Measurements from ENCODE around the gene MGAT4B.
"Not testable (repeated sequence)": the region's sequence is repeated elsewhere in the genome, so short reads cannot be mapped to it uniquely, and the experiment has no call there.

The MGAT4B gene

DNA sequence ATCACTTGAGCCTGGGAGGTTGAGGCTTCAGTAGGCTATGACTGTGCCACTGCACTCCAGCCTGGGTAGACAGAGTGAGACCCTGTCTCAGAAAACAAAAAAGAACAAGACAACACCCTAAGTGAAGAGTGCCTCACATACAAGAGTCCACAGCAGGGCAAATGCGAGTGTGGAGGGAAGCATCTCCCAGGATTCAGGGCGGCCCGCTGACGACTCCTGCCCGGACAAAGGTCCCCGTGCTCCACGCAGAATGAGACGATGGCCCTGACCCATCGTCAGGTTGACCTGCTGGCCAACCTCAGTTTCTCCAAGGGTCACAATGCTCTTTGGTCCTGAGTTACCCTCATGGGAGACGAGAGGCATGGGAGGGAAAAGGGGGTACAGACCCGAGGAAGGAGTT lies 33.7 kb upstream of the MGAT4B start:
- Histone ChIP-seq H2BK5ac (ENCODE audit: low read length) (no peak overlapping the region), H4K5ac (ENCODE audit: low read length) (no peak overlapping the region), H2AK5ac (ENCODE audit: low read length) (no peak overlapping the region), H2BK15ac (replicated peaks; ENCODE audit: low read depth) (no peak overlapping the region), H4K8ac (ENCODE audit: low read depth, low read length) (no peak overlapping the region), H2BK120ac (ENCODE audit: low read depth, low read length) (no peak overlapping the region), H3K4me2 (ENCODE audit: low read length) (no peak overlapping the region), H3K23ac (ENCODE audit: low read length) (no peak overlapping the region), H3K36me3 (ENCODE audit: control insufficient read depth, insufficient read depth, low read length) (peaks cover 15% of the 10 kb centered on the region), H3K79me2 (ENCODE audit: control insufficient read depth, insufficient read depth, low read length) (no peaks in the 10 kb centered on the region), H3K56ac (ENCODE audit: low read length) (no peak overlapping the region), H3K27me3 (ENCODE audit: insufficient read depth, low read length, poor library complexity) (no peaks in the 10 kb centered on the region), H3K4me3 (ENCODE audit: low read length) (no peak overlapping the region), H3K27ac (ENCODE audit: low read depth, low read length) (no peak overlapping the region), H3K4me1 (ENCODE audit: control insufficient read depth, low read depth, low read length) (no peaks in the 10 kb centered on the region), H3K4ac (ENCODE audit: low read depth, low read length) (no peak overlapping the region), H3K18ac (ENCODE audit: low read length) (no peak overlapping the region), H3K79me1 (ENCODE audit: low read length) (no peaks in the 10 kb centered on the region), H3K9ac (ENCODE audit: low read length) (no peak overlapping the region)
- no peak for DNase-seq
- WGBS (ENCODE audit: extremely low coverage, insufficient coverage, low lambda C conversion rate), result no CpG with 5 or more reads among the region's 11 CpGs

DNA sequence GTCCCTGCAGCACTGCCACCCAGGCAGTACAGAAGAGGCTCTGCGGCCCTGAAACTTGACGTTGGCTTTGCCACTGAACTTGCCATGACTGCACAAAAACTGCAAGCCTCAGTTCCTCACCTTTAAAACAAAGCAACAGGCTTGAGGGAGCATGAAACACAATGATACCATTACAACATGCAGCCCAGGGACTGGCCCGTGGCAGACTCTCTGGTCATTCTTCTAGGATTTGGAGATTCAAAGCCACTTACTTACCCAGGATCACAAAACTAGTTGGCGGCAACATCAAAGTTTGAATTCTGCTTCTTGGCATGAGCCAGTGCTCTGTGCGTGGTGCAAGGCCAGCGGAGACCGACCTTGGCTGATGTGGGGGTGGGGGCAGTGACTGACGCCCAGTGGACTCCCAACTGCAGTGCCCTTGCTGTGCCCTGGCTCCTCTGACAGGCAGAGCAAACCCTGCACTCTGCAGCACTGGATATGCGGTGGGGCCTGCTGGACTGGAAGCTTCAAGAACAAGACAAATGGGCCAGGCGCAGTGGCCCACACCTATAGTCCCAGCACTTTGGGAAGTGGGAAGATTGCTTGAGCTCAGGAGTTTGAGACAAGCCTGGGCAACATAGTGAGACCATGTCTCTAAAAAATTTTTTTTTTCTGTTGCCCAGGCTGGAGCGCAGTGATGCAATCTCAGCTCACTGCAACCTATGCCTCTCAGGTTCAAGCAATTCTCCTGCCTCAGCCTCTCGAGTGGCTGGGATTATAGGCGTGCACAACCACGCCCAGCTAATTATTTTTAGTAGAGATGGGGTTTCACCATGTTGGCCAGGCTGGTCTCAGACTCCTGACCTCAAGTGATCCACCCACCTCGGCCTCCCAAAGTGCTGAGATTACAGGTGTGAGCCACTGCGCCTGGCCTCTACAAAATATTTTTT lies 32.9 kb upstream of the MGAT4B start:
- no peak overlapping the region for H3K23ac ChIP-seq (ENCODE audit: low read length)
- H3K4me1 ChIP-seq (ENCODE audit: control insufficient read depth, low read depth, low read length), result no peaks in the 10 kb centered on the region
- H3K18ac ChIP-seq (ENCODE audit: low read length), result no peak overlapping the region
- no peak for DNase-seq
- no peak overlapping the region for H3K27ac ChIP-seq (ENCODE audit: low read depth, low read length)
- H3K4me3 ChIP-seq (ENCODE audit: low read length), result no peak overlapping the region
- H3K56ac ChIP-seq (ENCODE audit: low read length), result no peak overlapping the region
- H2AK5ac ChIP-seq (ENCODE audit: low read length), result no peak overlapping the region
- no peak overlapping the region for H2BK15ac ChIP-seq (replicated peaks; ENCODE audit: low read depth)
- H3K79me1 ChIP-seq (ENCODE audit: low read length), result no peaks in the 10 kb centered on the region
- H3K9ac ChIP-seq (ENCODE audit: low read length), result no peak overlapping the region
- H4K8ac ChIP-seq (ENCODE audit: low read depth, low read length), result no peak overlapping the region
- no peak overlapping the region for H4K5ac ChIP-seq (ENCODE audit: low read length)
- no peaks in the 10 kb centered on the region for H3K27me3 ChIP-seq (ENCODE audit: insufficient read depth, low read length, poor library complexity)
- H3K36me3 ChIP-seq (ENCODE audit: control insufficient read depth, insufficient read depth, low read length), result peaks cover 15% of the 10 kb centered on the region
- WGBS (ENCODE audit: extremely low coverage, insufficient coverage, low lambda C conversion rate), result no CpG with 5 or more reads among the region's 16 CpGs
- H2BK5ac ChIP-seq (ENCODE audit: low read length), result no peak overlapping the region
- no peak overlapping the region for H2BK120ac ChIP-seq (ENCODE audit: low read depth, low read length)
- H3K4ac ChIP-seq (ENCODE audit: low read depth, low read length), result no peak overlapping the region
- no peak overlapping the region for H3K4me2 ChIP-seq (ENCODE audit: low read length)
- no peaks in the 10 kb centered on the region for H3K79me2 ChIP-seq (ENCODE audit: control insufficient read depth, insufficient read depth, low read length)

DNA sequence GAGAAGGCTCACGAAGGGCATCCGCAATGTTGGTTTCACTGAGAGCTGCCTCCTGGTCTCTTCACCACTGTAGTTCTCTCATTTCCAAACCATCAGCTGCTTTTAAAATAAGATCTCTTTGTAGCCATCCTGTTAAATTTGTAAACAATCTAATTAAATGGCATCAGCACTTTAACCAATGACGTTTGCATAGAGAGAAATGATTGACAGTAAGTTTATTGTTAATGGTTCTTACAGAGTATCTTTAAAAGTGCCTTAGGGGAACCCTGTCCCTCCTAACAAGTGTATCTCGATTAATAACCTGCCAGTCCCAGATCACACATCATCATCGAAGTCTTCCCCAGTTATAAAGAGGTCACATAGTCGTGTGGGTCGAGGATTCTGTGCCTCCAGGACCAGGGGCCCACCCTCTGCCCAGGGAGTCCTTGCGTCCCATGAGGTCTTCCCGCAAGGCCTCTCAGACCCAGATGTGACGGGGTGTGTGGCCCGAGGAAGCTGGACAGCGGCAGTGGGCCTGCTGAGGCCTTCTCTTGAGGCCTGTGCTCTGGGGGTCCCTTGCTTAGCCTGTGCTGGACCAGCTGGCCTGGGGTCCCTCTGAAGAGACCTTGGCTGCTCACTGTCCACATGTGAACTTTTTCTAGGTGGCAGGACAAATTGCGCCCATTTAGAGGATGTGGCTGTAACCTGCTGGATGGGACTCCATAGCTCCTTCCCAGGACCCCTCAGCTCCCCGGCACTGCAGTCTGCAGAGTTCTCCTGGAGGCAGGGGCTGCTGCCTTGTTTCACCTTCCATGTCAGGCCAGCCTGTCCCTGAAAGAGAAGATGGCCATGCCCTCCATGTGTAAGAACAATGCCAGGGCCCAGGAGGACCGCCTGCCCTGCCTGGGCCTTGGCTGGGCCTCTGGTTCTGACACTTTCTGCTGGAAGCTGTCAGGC lies 30.7 kb upstream of the MGAT4B start:
- Histone ChIP-seq H3K9ac (ENCODE audit: low read length) (no peak overlapping the region), H3K18ac (ENCODE audit: low read length) (no peak overlapping the region), H4K8ac (ENCODE audit: low read depth, low read length) (no peak overlapping the region), H3K27me3 (ENCODE audit: insufficient read depth, low read length, poor library complexity) (no peaks in the 10 kb centered on the region), H3K79me1 (ENCODE audit: low read length) (no peaks in the 10 kb centered on the region), H3K27ac (ENCODE audit: low read depth, low read length) (no peak overlapping the region), H2BK5ac (ENCODE audit: low read length) (no peak overlapping the region), H3K56ac (ENCODE audit: low read length) (no peak overlapping the region), H3K79me2 (ENCODE audit: control insufficient read depth, insufficient read depth, low read length) (no peaks in the 10 kb centered on the region), H4K5ac (ENCODE audit: low read length) (no peak overlapping the region), H3K36me3 (ENCODE audit: control insufficient read depth, insufficient read depth, low read length) (peaks cover 22% of the 10 kb centered on the region), H2BK15ac (replicated peaks; ENCODE audit: low read depth) (no peak overlapping the region), H3K4me2 (ENCODE audit: low read length) (no peak overlapping the region), H3K23ac (ENCODE audit: low read length) (no peak overlapping the region), H3K4me1 (ENCODE audit: control insufficient read depth, low read depth, low read length) (no peaks in the 10 kb centered on the region), H2BK120ac (ENCODE audit: low read depth, low read length) (no peak overlapping the region), H3K4me3 (ENCODE audit: low read length) (no peak overlapping the region), H3K4ac (ENCODE audit: low read depth, low read length) (no peak overlapping the region), H2AK5ac (ENCODE audit: low read length) (no peak overlapping the region)
- no CpG with 5 or more reads among the region's 15 CpGs for WGBS (ENCODE audit: extremely low coverage, insufficient coverage, low lambda C conversion rate)
- no peak for DNase-seq

DNA sequence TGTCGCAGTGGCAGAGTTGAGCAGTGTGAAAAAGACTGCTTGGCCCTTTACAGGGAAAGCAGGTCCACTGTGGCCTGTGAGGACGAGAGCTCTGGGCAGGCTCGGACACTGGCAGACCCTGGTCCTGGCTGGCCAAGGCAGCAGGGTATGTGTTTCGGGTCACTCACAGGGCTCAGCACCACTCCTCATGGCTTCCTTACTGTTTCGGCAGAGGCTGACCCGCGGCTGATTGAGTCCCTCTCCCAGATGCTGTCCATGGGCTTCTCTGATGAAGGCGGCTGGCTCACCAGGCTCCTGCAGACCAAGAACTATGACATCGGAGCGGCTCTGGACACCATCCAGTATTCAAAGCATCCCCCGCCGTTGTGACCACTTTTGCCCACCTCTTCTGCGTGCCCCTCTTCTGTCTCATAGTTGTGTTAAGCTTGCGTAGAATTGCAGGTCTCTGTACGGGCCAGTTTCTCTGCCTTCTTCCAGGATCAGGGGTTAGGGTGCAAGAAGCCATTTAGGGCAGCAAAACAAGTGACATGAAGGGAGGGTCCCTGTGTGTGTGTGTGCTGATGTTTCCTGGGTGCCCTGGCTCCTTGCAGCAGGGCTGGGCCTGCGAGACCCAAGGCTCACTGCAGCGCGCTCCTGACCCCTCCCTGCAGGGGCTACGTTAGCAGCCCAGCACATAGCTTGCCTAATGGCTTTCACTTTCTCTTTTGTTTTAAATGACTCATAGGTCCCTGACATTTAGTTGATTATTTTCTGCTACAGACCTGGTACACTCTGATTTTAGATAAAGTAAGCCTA lies 29.8 kb upstream of the MGAT4B start:
- no peak for DNase-seq
- Histone ChIP-seq H3K79me1 (ENCODE audit: low read length) (no peaks in the 10 kb centered on the region), H2BK15ac (replicated peaks; ENCODE audit: low read depth) (no peak overlapping the region), H4K8ac (ENCODE audit: low read depth, low read length) (no peak overlapping the region), H3K27ac (ENCODE audit: low read depth, low read length) (no peak overlapping the region), H3K4me1 (ENCODE audit: control insufficient read depth, low read depth, low read length) (no peaks in the 10 kb centered on the region), H3K4me3 (ENCODE audit: low read length) (no peak overlapping the region), H3K27me3 (ENCODE audit: insufficient read depth, low read length, poor library complexity) (no peaks in the 10 kb centered on the region), H4K5ac (ENCODE audit: low read length) (no peak overlapping the region), H2BK120ac (ENCODE audit: low read depth, low read length) (no peak overlapping the region), H2BK5ac (ENCODE audit: low read length) (no peak overlapping the region), H3K23ac (ENCODE audit: low read length) (no peak overlapping the region), H3K4me2 (ENCODE audit: low read length) (no peak overlapping the region), H3K36me3 (ENCODE audit: control insufficient read depth, insufficient read depth, low read length) (peaks cover 22% of the 10 kb centered on the region), H3K56ac (ENCODE audit: low read length) (no peak overlapping the region), H2AK5ac (ENCODE audit: low read length) (no peak overlapping the region), H3K4ac (ENCODE audit: low read depth, low read length) (no peak overlapping the region), H3K79me2 (ENCODE audit: control insufficient read depth, insufficient read depth, low read length) (no peaks in the 10 kb centered on the region), H3K9ac (ENCODE audit: low read length) (no peak overlapping the region), H3K18ac (ENCODE audit: low read length) (no peak overlapping the region)
- whole genome bisulfite sequencing (ENCODE audit: extremely low coverage, insufficient coverage, low lambda C conversion rate), result no CpG with 5 or more reads among the region's 19 CpGs

DNA sequence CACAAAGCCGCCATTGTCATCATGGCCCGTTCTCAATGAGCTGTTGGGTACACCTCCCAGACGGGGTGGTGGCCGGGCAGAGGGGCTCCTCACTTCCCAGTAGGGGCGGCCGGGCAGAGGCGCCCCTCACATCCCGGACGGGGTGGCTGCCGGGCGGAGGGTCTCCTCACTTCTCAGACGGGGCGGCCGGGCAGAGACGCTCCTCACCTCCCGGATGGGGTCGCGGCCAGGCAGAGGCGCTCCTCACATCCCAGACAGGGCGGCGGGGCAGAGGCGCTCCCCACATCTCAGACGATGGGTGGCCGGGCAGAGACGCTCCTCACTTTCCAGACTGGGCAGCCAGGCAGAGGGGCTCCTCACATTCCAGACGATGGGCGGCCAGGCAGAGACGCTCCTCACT lies 28.2 kb upstream of the MGAT4B start:
- H3K23ac ChIP-seq (ENCODE audit: low read length); H2BK15ac ChIP-seq (replicated peaks; ENCODE audit: low read depth); H3K27me3 ChIP-seq (ENCODE audit: insufficient read depth, low read length, poor library complexity); H3K79me1 ChIP-seq (ENCODE audit: low read length); H2AK5ac ChIP-seq (ENCODE audit: low read length); H3K79me2 ChIP-seq (ENCODE audit: control insufficient read depth, insufficient read depth, low read length); H4K8ac ChIP-seq (ENCODE audit: low read depth, low read length); H2BK120ac ChIP-seq (ENCODE audit: low read depth, low read length); H3K18ac ChIP-seq (ENCODE audit: low read length); H3K4me1 ChIP-seq (ENCODE audit: control insufficient read depth, low read depth, low read length); H3K27ac ChIP-seq (ENCODE audit: low read depth, low read length); H2BK5ac ChIP-seq (ENCODE audit: low read length); H3K4ac ChIP-seq (ENCODE audit: low read depth, low read length); H3K4me3 ChIP-seq (ENCODE audit: low read length); H3K4me2 ChIP-seq (ENCODE audit: low read length); DNase-seq; H3K9ac ChIP-seq (ENCODE audit: low read length); H4K5ac ChIP-seq (ENCODE audit: low read length); H3K56ac ChIP-seq (ENCODE audit: low read length): not testable (repeated sequence)
- peaks cover 25% of the 10 kb centered on the region for H3K36me3 ChIP-seq (ENCODE audit: control insufficient read depth, insufficient read depth, low read length)
- WGBS (ENCODE audit: extremely low coverage, insufficient coverage, low lambda C conversion rate), result no CpG with 5 or more reads among the region's 28 CpGs
